ENCODE data around the gene OPTC.

Gene OPTC

GRCh38 chr1:203534012-203534411 lies 40.1 kb downstream of the OPTC start (continued):
- TF ChIP-seq ZC3H10 (CRISPR knock-in tag; IDR thresholded peaks at IDR 0.05) = no peak
- TF ChIP-seq PPARA (CRISPR knock-in tag; IDR thresholded peaks at IDR 0.05; ENCODE audit: borderline replicate concordance) = no peak
- no peak for TF ChIP-seq ISL1 (CRISPR knock-in tag; IDR thresholded peaks at IDR 0.05)
- no peak for TF ChIP-seq ZNF8 (CRISPR knock-in tag; IDR thresholded peaks at IDR 0.05)
- no peak for TF ChIP-seq BACH2 (CRISPR knock-in tag; IDR thresholded peaks at IDR 0.05; ENCODE audit: borderline replicate concordance)
- no peak for TF ChIP-seq RARB (CRISPR knock-in tag; IDR thresholded peaks at IDR 0.05)
- no peak for TF ChIP-seq ZNF565 (CRISPR knock-in tag; conservative IDR thresholded peaks at IDR 0.05; ENCODE audit: low read depth)
- no peak for TF ChIP-seq TSHZ2 (CRISPR knock-in tag; IDR thresholded peaks at IDR 0.05)

- peak; percentile 93 for ATAC-seq
- TF ChIP-seq ESRRG (CRISPR knock-in tag; IDR thresholded peaks at IDR 0.05) (no peak), ISL1 (CRISPR knock-in tag; IDR thresholded peaks at IDR 0.05) (no peak), PPARA (CRISPR knock-in tag; IDR thresholded peaks at IDR 0.05; ENCODE audit: borderline replicate concordance) (no peak), RARB (CRISPR knock-in tag; IDR thresholded peaks at IDR 0.05) (peak; percentile 90; the same call in 1 of the 2 replicates), ARNTL (CRISPR knock-in tag; IDR thresholded peaks at IDR 0.05; ENCODE audit: borderline replicate concordance, low read depth) (no peak), ZNF8 (CRISPR knock-in tag; IDR thresholded peaks at IDR 0.05) (no peak), ZNF70 (CRISPR knock-in tag; IDR thresholded peaks at IDR 0.05) (no peak), CSDC2 (CRISPR knock-in tag; IDR thresholded peaks at IDR 0.05) (no peak), TCF4 (CRISPR knock-in tag; IDR thresholded peaks at IDR 0.05; ENCODE audit: borderline replicate concordance) (no peak), CREB5 (CRISPR knock-in tag; IDR thresholded peaks at IDR 0.05; ENCODE audit: low read depth) (no peak), ZNF565 (CRISPR knock-in tag; conservative IDR thresholded peaks at IDR 0.05; ENCODE audit: low read depth) (no peak), ZFP30 (CRISPR knock-in tag; IDR thresholded peaks at IDR 0.05) (no peak), TOX (CRISPR knock-in tag; IDR thresholded peaks at IDR 0.05; ENCODE audit: borderline replicate concordance) (peak; percentile 97), GLIS3 (CRISPR knock-in tag; IDR thresholded peaks at IDR 0.05) (no peak), BACH2 (CRISPR knock-in tag; IDR thresholded peaks at IDR 0.05; ENCODE audit: borderline replicate concordance) (no peak), ZC3H10 (CRISPR knock-in tag; IDR thresholded peaks at IDR 0.05) (peak; percentile 93), SNAI2 (CRISPR knock-in tag; IDR thresholded peaks at IDR 0.05) (no peak), PATZ1 (CRISPR knock-in tag; IDR thresholded peaks at IDR 0.05; ENCODE audit: borderline replicate concordance) (peak; percentile 62; the same call in 1 of the 2 replicates), ZFP3 (CRISPR knock-in tag; IDR thresholded peaks at IDR 0.05) (no peak), CSRNP3 (CRISPR knock-in tag; IDR thresholded peaks at IDR 0.05) (no peak), POU6F1 (CRISPR knock-in tag; IDR thresholded peaks at IDR 0.05; ENCODE audit: borderline replicate concordance, low read depth) (peak; percentile 76; the same call in 1 of the 2 replicates), OSR1 (CRISPR knock-in tag; IDR thresholded peaks at IDR 0.05) (no peak), TSHZ2 (CRISPR knock-in tag; IDR thresholded peaks at IDR 0.05) (no peak)
Measured at GRCh38 chr1:203534526-203534925, 40.6 kb downstream of the OPTC start.

Measured in SK-N-SH treated with all-trans-retinoic acid at 6 μM for 48 hours (cell line).